ENCODE measurements around the gene HSPA6. TPM values are rescaled to one million over a fixed set of nuclear protein-coding genes. Genes with fewer than 3 reads are reported as not detected.

Gene HSPA6
- total and polyA plus RNA-seq, 10 of the 15 experiments (the other 5 are each of a cell fraction or from before 2014, with no cell fraction given) = 0.05 to 8.8 (median 0.66) TPM

DNA sequence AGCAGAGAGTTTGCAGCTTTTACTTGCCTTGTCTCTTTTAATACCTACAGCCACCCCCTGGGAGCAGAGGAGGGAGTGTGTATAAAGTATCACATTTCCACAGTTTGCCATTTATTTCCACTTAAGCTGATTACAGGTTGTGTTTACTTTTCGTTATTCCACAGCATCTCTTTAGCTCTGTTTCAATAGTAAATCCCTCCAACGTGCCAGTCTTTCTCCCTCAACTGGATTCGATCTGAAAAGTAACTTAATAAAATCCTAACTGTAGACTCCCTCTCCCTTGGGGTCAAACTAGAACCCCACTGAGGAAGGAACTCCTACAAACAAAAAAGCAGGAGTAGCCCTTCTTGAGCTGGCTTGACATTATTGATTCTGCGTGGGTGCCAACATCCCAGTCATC, 22.2 kb upstream of the HSPA6 start (continued):
- TF ChIP-seq E2F8 (IDR thresholded peaks at IDR 0.05; ENCODE audit: low read depth, partially characterized antibody) (no peak), PML (IDR thresholded peaks at IDR 0.05; ENCODE audit: low read length) (no peak)

GRCh38 chr1:161502641-161503393, 21.5 kb upstream of the HSPA6 start:
- no peaks in the 10 kb centered on the region for H3K79me2 ChIP-seq (ENCODE audit: control insufficient read depth, insufficient read depth, low read length)
- no TSS peak for BruUV-seq (replicated peaks)
- no peak overlapping the region for H3K27ac ChIP-seq (ENCODE audit: control insufficient read depth, insufficient read depth)
- H3K9me3 ChIP-seq (replicated peaks; ENCODE audit: control insufficient read depth, insufficient read depth, low read length) = no peaks in the 10 kb centered on the region
- H2AFZ ChIP-seq (ENCODE audit: control insufficient read depth, low read depth, low read length) = no peak overlapping the region
- SMC1A ChIA-PET (ENCODE audit: uncharacterized antibody, unreplicated experiment) = interaction anchor here (1.3 to 1.5 kb wide), 2 partner anchors 10 to 235 kb away, joined by 3 to 5 read pairs; no protein-coding TSS in a partner anchor
- FAIRE-seq = no peak
- H3K4me1 ChIP-seq (ENCODE audit: control insufficient read depth, insufficient read depth, low read length) = peaks cover 7% of the 10 kb centered on the region
- WGBS (ENCODE audit: insufficient coverage, insufficient replicate concordance, low lambda C conversion rate, missing lambda C conversion rate) = 94% methylated on average over 1 of the region's 1 CpG
- no peak for ATAC-seq
- H3K36me3 ChIP-seq (ENCODE audit: control insufficient read depth in 2 of 2, insufficient read depth in 2 of 2, low read length in 1 of 2) = no peaks in the 10 kb centered on the region
- no peaks in the 10 kb centered on the region for H3K27me3 ChIP-seq (replicated peaks in 1 of 2; ENCODE audit: control insufficient read depth in 2 of 2, insufficient read depth in 2 of 2, low read length in 1 of 2)
- POLR2A ChIA-PET = no interaction called here
- in situ Hi-C loops (cut with MboI) (no loop called here), intact Hi-C loops (cut with micrococcal nuclease; ENCODE audit: unreplicated experiment) (no loop called here)
- H3K4me2 ChIP-seq (ENCODE audit: control insufficient read depth, insufficient read depth) = no peak overlapping the region
- no peak overlapping the region for H3K9ac ChIP-seq (ENCODE audit: control insufficient read depth, insufficient read depth, low read length)
- no peak for DNase-seq (ENCODE audit: low read depth, low spot score)
- H3K4me3 ChIP-seq = no peak overlapping the region
- RAD21 ChIA-PET (ENCODE audit: unreplicated experiment) = no interaction called here
- CTCF ChIA-PET = interaction anchor here (1.2 to 2.2 kb wide), 2 partner anchors 15 to 19 kb away, joined by 4 to 10 read pairs; no protein-coding TSS in a partner anchor
- H4K20me1 ChIP-seq (ENCODE audit: control insufficient read depth, insufficient read depth) = no peaks in the 10 kb centered on the region
- no peak for TF ChIP-seq SIX5 (IDR thresholded peaks at IDR 0.05; ENCODE audit: low read depth, low read length, severe bottlenecking)
- no peak for TF ChIP-seq SREBF2 (IDR thresholded peaks at IDR 0.05; ENCODE audit: low read length)
- TF ChIP-seq PAX5 (IDR thresholded peaks at IDR 0.05; ENCODE audit: borderline replicate concordance, low read depth, low read length) = no peak
- no peak for TF ChIP-seq KLF5 (IDR thresholded peaks at IDR 0.05; ENCODE audit: partially characterized antibody)
- no peak for TF ChIP-seq WRNIP1 (IDR thresholded peaks at IDR 0.05; ENCODE audit: borderline replicate concordance, low read depth, low read length)
- no peak for TF ChIP-seq EGR1 (IDR thresholded peaks at IDR 0.05; ENCODE audit: borderline replicate concordance in 1 of 2, low read depth in 2 of 2, low read length in 2 of 2)
- TF ChIP-seq MYB (IDR thresholded peaks at IDR 0.05; ENCODE audit: borderline replicate concordance, low read depth, low read length) = no peak
- TF ChIP-seq CREB1 (IDR thresholded peaks at IDR 0.05; ENCODE audit: low read depth) = no peak
- TF ChIP-seq HCFC1 (IDR thresholded peaks at IDR 0.05; ENCODE audit: low read length) = no peak
- no peak for TF ChIP-seq SIN3A (IDR thresholded peaks at IDR 0.05; ENCODE audit: low read depth, low read length)
- TF ChIP-seq, protein P1, sequence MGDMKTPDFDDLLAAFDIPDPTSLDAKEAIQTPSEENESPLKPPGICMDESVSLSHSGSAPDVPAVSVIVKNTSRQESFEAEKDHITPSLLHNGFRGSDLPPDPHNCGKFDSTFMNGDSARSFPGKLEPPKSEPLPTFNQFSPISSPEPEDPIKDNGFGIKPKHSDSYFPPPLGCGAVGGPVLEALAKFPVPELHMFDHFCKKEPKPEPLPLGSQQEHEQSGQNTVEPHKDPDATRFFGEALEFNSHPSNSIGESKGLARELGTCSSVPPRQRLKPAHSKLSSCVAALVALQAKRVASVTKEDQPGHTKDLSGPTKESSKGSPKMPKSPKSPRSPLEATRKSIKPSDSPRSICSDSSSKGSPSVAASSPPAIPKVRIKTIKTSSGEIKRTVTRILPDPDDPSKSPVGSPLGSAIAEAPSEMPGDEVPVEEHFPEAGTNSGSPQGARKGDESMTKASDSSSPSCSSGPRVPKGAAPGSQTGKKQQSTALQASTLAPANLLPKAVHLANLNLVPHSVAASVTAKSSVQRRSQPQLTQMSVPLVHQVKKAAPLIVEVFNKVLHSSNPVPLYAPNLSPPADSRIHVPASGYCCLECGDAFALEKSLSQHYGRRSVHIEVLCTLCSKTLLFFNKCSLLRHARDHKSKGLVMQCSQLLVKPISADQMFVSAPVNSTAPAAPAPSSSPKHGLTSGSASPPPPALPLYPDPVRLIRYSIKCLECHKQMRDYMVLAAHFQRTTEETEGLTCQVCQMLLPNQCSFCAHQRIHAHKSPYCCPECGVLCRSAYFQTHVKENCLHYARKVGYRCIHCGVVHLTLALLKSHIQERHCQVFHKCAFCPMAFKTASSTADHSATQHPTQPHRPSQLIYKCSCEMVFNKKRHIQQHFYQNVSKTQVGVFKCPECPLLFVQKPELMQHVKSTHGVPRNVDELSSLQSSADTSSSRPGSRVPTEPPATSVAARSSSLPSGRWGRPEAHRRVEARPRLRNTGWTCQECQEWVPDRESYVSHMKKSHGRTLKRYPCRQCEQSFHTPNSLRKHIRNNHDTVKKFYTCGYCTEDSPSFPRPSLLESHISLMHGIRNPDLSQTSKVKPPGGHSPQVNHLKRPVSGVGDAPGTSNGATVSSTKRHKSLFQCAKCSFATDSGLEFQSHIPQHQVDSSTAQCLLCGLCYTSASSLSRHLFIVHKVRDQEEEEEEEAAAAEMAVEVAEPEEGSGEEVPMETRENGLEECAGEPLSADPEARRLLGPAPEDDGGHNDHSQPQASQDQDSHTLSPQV (IDR thresholded peaks at IDR 0.05) = no peak
- TF ChIP-seq ZSCAN29 (IDR thresholded peaks at IDR 0.05) = no peak
- no peak for TF ChIP-seq PAX8 (IDR thresholded peaks at IDR 0.05)
- no peak for TF ChIP-seq DPF2 (IDR thresholded peaks at IDR 0.05)

All from GM12878 (cell line).